ENCODE results near the gene SLC6A18. TPM values are rescaled to one million over a fixed set of nuclear protein-coding genes. Genes with fewer than 3 reads are reported as not detected.

Gene SLC6A18
- polyA plus RNA-seq, 1 donor (not counting 4 experiments of a cell fraction or from before 2014, with no cell fraction given): not detected

DNA sequence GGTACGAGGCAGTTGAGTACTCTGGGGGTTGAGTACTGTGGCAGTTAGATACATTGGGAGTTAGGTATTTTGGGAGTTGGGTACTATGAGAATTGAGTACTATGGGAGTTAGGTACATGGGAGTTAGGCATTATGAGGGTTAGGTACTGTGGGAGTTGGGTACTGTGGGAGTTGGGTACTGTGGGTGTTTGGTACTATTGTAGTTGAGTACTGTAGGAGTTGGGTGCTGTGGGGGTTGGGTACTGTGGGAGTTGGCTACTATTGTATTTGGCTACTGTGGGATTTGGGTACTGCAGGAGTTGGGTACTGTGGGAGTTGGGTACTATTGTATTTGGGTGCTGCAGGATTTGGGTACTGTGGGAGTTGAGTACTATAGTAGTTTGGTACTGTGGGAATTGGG, 28.6 kb upstream of the SLC6A18 start:
- Histone ChIP-seq H3K9ac (ENCODE audit: control insufficient read depth, extremely low read depth, insufficient read depth, low read length) (no peak overlapping the region), H4K20me1 (ENCODE audit: control insufficient read depth, extremely low read depth, insufficient read depth, low read length) (no peaks in the 10 kb centered on the region), H3K4me2 (ENCODE audit: control insufficient read depth, extremely low read depth, insufficient read depth, low read depth, low read length) (no peak overlapping the region), H3K36me3 (ENCODE audit: control insufficient read depth in 2 of 2, extremely low read depth in 1 of 2, insufficient read depth in 2 of 2, low read length in 2 of 2) (no peaks in the 10 kb centered on the region), H3K27ac (ENCODE audit: control insufficient read depth, insufficient read depth, low read length) (no peak overlapping the region), H3K79me2 (ENCODE audit: control insufficient read depth, insufficient read depth, low read length) (no peaks in the 10 kb centered on the region), H3K9me1 (ENCODE audit: control insufficient read depth, extremely low read depth, insufficient read depth, low read length) (no peaks in the 10 kb centered on the region), H3K27me3 (ENCODE audit: control insufficient read depth, extremely low read depth, insufficient read depth, low read length) (peaks cover 7% of the 10 kb centered on the region), H3K4me1 (ENCODE audit: control insufficient read depth, extremely low read depth, insufficient read depth, low read length) (no peaks in the 10 kb centered on the region), H3K4me3 (ENCODE audit: control insufficient read depth in 2 of 3, extremely low read depth in 1 of 3, insufficient read depth in 2 of 3, low read depth in 1 of 3, low read length in 3 of 3) (no peak overlapping the region), H2AFZ (ENCODE audit: control insufficient read depth, low read length) (no peak overlapping the region), H3K9me3 (ENCODE audit: control insufficient read depth, low read depth, low read length) (no peaks in the 10 kb centered on the region)
- no peak for TF ChIP-seq CTCF (optimal IDR thresholded peaks at IDR 0.05 in 1 of 3, IDR thresholded peaks at IDR 0.05 in 1 of 3, conservative IDR thresholded peaks at IDR 0.05 in 1 of 3; ENCODE audit: extremely low read depth in 1 of 3, insufficient read depth in 2 of 3, low read length in 3 of 3)
- DNase-seq (ENCODE audit: low read depth, low spot score): no peak
- no peak for FAIRE-seq
- dilution Hi-C loops (cut with MboI; ENCODE audit: extremely low pct_ligation_motif_present, low sequenced_read_pairs): no loop called here

DNA sequence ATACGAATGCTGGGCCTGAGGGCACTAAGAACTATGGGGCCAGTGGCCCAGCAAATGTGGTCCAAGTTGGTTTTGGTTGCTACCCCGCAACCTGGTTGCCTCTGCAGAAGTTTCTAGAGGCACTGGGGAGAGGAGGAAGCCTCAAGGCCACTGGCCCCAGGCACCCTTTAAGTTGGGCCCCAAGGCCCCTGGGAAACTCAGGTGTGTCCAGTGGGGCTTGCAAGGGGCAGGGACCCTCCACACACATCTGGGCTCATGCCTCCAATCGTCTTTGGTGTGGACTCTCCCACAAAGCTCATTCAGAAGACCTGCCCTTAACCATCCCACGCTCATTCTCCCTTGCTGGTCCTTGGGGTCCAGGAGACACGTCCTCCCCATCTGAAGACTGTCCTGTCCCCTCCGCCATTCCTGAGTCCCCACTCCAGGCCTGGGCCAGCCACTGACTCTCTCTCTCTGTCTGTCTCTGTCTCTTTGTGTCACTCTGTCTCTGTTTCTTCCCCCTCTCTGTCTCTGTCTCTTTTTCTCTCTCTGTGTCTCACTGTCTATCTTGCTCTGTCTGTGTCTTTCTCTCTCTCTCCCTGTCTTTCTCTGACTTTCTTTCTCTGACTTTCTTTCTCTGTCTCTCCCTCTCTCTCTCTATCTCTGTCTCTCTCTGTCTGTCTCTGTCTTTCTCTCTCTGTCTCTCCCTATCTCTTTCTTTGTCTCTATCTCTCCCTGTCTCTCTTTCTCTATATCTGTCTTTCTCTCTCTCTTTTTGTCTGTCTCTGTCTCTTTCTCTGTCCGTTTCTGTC, 27.1 kb upstream of the SLC6A18 start:
- no peak for FAIRE-seq
- Histone ChIP-seq H3K9ac (ENCODE audit: control insufficient read depth, extremely low read depth, insufficient read depth, low read length) (no peak overlapping the region), H3K27ac (ENCODE audit: control insufficient read depth, insufficient read depth, low read length) (no peak overlapping the region), H4K20me1 (ENCODE audit: control insufficient read depth, extremely low read depth, insufficient read depth, low read length) (no peaks in the 10 kb centered on the region), H2AFZ (ENCODE audit: control insufficient read depth, low read length) (no peak overlapping the region), H3K4me3 (ENCODE audit: control insufficient read depth in 2 of 3, extremely low read depth in 1 of 3, insufficient read depth in 2 of 3, low read depth in 1 of 3, low read length in 3 of 3) (no peak overlapping the region), H3K9me1 (ENCODE audit: control insufficient read depth, extremely low read depth, insufficient read depth, low read length) (no peaks in the 10 kb centered on the region), H3K4me2 (ENCODE audit: control insufficient read depth, extremely low read depth, insufficient read depth, low read depth, low read length) (no peak overlapping the region), H3K4me1 (ENCODE audit: control insufficient read depth, extremely low read depth, insufficient read depth, low read length) (no peaks in the 10 kb centered on the region), H3K79me2 (ENCODE audit: control insufficient read depth, insufficient read depth, low read length) (no peaks in the 10 kb centered on the region), H3K27me3 (ENCODE audit: control insufficient read depth, extremely low read depth, insufficient read depth, low read length) (peaks cover 17% of the 10 kb centered on the region), H3K36me3 (ENCODE audit: control insufficient read depth in 2 of 2, extremely low read depth in 1 of 2, insufficient read depth in 2 of 2, low read length in 2 of 2) (no peaks in the 10 kb centered on the region), H3K9me3 (ENCODE audit: control insufficient read depth, low read depth, low read length) (no peaks in the 10 kb centered on the region)
- dilution Hi-C loops (cut with MboI; ENCODE audit: extremely low pct_ligation_motif_present, low sequenced_read_pairs): no loop called here
- TF ChIP-seq CTCF (optimal IDR thresholded peaks at IDR 0.05 in 1 of 3, IDR thresholded peaks at IDR 0.05 in 1 of 3, conservative IDR thresholded peaks at IDR 0.05 in 1 of 3; ENCODE audit: extremely low read depth in 1 of 3, insufficient read depth in 2 of 3, low read length in 3 of 3) (no peak), EZH2 (IDR thresholded peaks at IDR 0.05; ENCODE audit: low read length) (no peak)
- DNase-seq (ENCODE audit: low read depth, low spot score): no peak
